Left colon (tissue), 2 donors: Measurements from ENCODE around the gene SLC40A1. TPM values are rescaled to one million over a fixed set of nuclear protein-coding genes. Genes with fewer than 3 reads are reported as not detected.
A peak's percentile ranks its signal among the peaks of the same experiment; 100 is the strongest.
"Not testable (repeated sequence)": the region's sequence is repeated elsewhere in the genome, so short reads cannot be mapped to it uniquely, and the experiment has no call there.

Experiments used
- ATAC-seq: fragments of 200-7000 bp; cut with Tn5 transposase; one replicate; pipeline ENCODE4 v1.9.1; 2020; ENCODE audit warnings: mild to moderate bottlenecking, moderate library complexity
- DNase-seq, 2 donors: peaks; one replicate each; pipeline ENCODE4 v3.0.0-alpha.2; 2020
- intact Hi-C, 2 donors: fragments of 100-400 bp; cut with DNase I in 1 of 2; cut with micrococcal nuclease in 1 of 2; formaldehyde crosslinking; loops; one replicate each; pipeline versions ENCODE4 v1.11.2 to v1.14.0; 2022; cut with DNase I, micrococcal nuclease
- total RNA-seq, 2 donors: library from RNA; stranded (reverse); fragmentation: NEBNext Ultra II Directional; extraction: Animal tissue kit (Norgen Biotek cat#: 25700); gene quantifications; one replicate each; pipeline ENCODE4 v1.2.1, GENCODE V29; 2021
- donor health status: DM: no; HTN: no; CAD: no.
- donor health status: DM: yes; HTN: yes; CAD: no.

Gene SLC40A1
- total RNA-seq, 2 donors from 2014 or later, result 135 to 245 TPM

- ATAC-seq, result no peak
- intact Hi-C loops, result no loop called here
- no peak for DNase-seq
These were observed 21.6 kb upstream of the SLC40A1 start for GRCh38 chr2:189602233-189602632.

- ATAC-seq, DNase-seq, intact Hi-C loops: not testable (repeated sequence)
These were observed 21.1 kb upstream of the SLC40A1 start for GRCh38 chr2:189601652-189602051.

GRCh38 chr2:189601043-189601442 is 20.5 kb upstream of the SLC40A1 start:
- intact Hi-C loops, result no loop called here
- DNase-seq, result no peak
- no peak for ATAC-seq

GRCh38 chr2:189599245-189599644 is 18.7 kb upstream of the SLC40A1 start:
- DNase-seq (no peak), ATAC-seq (no peak)
- intact Hi-C loops, result no loop called here

GRCh38 chr2:189595417-189595816 is 14.8 kb upstream of the SLC40A1 start:
- intact Hi-C loops, result no loop called here
- ATAC-seq (no peak), DNase-seq (no peak)

GRCh38 chr2:189594305-189594704 is 13.7 kb upstream of the SLC40A1 start:
- intact Hi-C loops, result no loop called here
- ATAC-seq (no peak), DNase-seq (no peak)

GRCh38 chr2:189593115-189593514 is 12.5 kb upstream of the SLC40A1 start:
- intact Hi-C loops, result no loop called here
- ATAC-seq (no peak), DNase-seq (no peak)

- no peak for ATAC-seq
- intact Hi-C loops, result no loop called here
- no peak for DNase-seq
These were observed 11.9 kb upstream of the SLC40A1 start for GRCh38 chr2:189592353-189592984.

- no peak for DNase-seq
- intact Hi-C loops, result no loop called here
- no peak for ATAC-seq
These were observed 7.2 kb upstream of the SLC40A1 start for GRCh38 chr2:189587780-189588179.

- intact Hi-C loops, result no loop called here
- no peak for DNase-seq
These were observed 4.7 kb upstream of the SLC40A1 start for GRCh38 chr2:189585226-189585756.

GRCh38 chr2:189584686-189585085 is 4.1 kb upstream of the SLC40A1 start:
- DNase-seq (no peak), ATAC-seq (peak; percentile 25)
- intact Hi-C loops, result no loop called here

More at GRCh38 chr2:189585226-189585756, 4.7 kb upstream of the SLC40A1 start:
- no peak for ATAC-seq

GRCh38 chr2:189583227-189584198 is 2.9 kb upstream of the SLC40A1 start:
- intact Hi-C loops, result no loop called here
- DNase-seq (no peak), ATAC-seq (no peak)

- ATAC-seq, result no peak
- DNase-seq, result no peak
- intact Hi-C loops, result no loop called here
These were observed 2.2 kb upstream of the SLC40A1 start for GRCh38 chr2:189582809-189583192.

- DNase-seq (no peak), ATAC-seq (no peak)
- intact Hi-C loops, result no loop called here
These were observed 1.7 kb upstream of the SLC40A1 start for GRCh38 chr2:189582140-189582808.

- intact Hi-C loops, result no loop called here
- ATAC-seq (peak; percentile 35), DNase-seq (peak; percentile 43)
These were observed 961 bp upstream of the SLC40A1 start for GRCh38 chr2:189581354-189582139.

- intact Hi-C loops, result no loop called here
- DNase-seq, result peak; percentile 43 to 44
- ATAC-seq, result peak; percentile 21
These were observed 340 bp downstream of the SLC40A1 start for GRCh38 chr2:189580241-189580651.

- ATAC-seq (peak; percentile 14), DNase-seq (no peak)
- intact Hi-C loops, result loop anchor here in 1 of 2 donors (10.0 kb wide), 1 partner anchor 115 kb away; no protein-coding TSS in a partner anchor
These were observed 900 bp downstream of the SLC40A1 start for GRCh38 chr2:189579585-189580186.
